Measurements from ENCODE around the gene CFAP57. TPM values are rescaled to one million over a fixed set of nuclear protein-coding genes. Genes with fewer than 3 reads are reported as not detected.

Gene CFAP57
- total and polyA plus RNA-seq, 2 donors (not counting 1 experiment from before 2014, with no cell fraction given) = 0.07 to 0.44 TPM

DNA sequence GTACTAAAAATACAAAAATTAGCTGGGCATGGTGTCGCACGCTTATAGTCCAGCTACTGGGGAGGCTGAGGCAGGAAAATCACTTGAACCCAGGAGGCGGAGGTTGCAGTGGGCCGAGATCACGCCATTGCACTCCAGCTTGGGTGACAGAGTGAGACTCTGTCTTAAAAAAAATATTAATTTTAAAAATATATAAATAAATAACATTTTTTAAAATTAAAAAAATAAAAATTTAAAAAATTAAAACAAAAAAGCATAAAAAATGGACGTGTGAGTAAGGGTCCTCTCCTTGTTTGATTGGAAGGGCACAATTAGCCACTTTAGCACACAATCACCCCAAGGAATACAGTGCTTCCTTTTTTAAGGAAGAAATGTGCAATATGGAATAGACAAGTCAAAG is 18.7 kb upstream of the CFAP57 start:
- Mint-ChIP-seq H3K9me3 (ENCODE audit: insufficient read depth) (no peaks in the 10 kb centered on the region), H3K27ac (no peak overlapping the region), H3K27me3 (peaks cover 36% of the 10 kb centered on the region), H3K4me3 (no peak overlapping the region), H3K4me1 (peaks cover 10% of the 10 kb centered on the region)
- Histone ChIP-seq H2AFZ (ENCODE audit: insufficient read depth, low read depth, low read length, poor library complexity, severe bottlenecking) (no peak overlapping the region), H3K9ac (ENCODE audit: low read length) (no peak overlapping the region), H3K36me3 (replicated peaks in 1 of 2; ENCODE audit: control extremely low read depth in 1 of 2, control insufficient read depth in 1 of 2, extremely low read depth in 1 of 2, insufficient read depth in 2 of 2, low read length in 1 of 2) (no peaks in the 10 kb centered on the region), H3K79me2 (ENCODE audit: control insufficient read depth, insufficient read depth, low read length) (no peaks in the 10 kb centered on the region), H3K9me3 (ENCODE audit: control extremely low read depth in 1 of 3, control insufficient read depth in 2 of 3, insufficient read depth in 1 of 3, low read length in 2 of 3) (no peaks in the 10 kb centered on the region), H3K4me2 (replicated peaks; ENCODE audit: low read depth, low read length, poor library complexity, severe bottlenecking) (no peak overlapping the region), H3K27me3 (replicated peaks in 1 of 4; ENCODE audit: control extremely low read depth in 1 of 4, control insufficient read depth in 3 of 4, insufficient read depth in 4 of 4, low read length in 3 of 4) (peaks cover 0 to 25% (median 10%) of the 10 kb centered on the region in 4 experiments), H3K4me3 (ENCODE audit: control extremely low read depth in 1 of 5, extremely low read depth in 1 of 5, insufficient read depth in 1 of 5, low read depth in 2 of 5, low read length in 4 of 5) (no peak overlapping the region), H3K4me1 (ENCODE audit: control insufficient read depth in 2 of 2, insufficient read depth in 2 of 2, low read length in 2 of 2) (no peaks in the 10 kb centered on the region), H4K20me1 (ENCODE audit: control insufficient read depth, insufficient read depth, low read length, poor library complexity, severe bottlenecking) (no peaks in the 10 kb centered on the region), H3K27ac (ENCODE audit: low read length in 2 of 2) (no peak overlapping the region)
- CTCF ChIA-PET = no interaction called here
- intact Hi-C loops (cut with micrococcal nuclease) = no loop called here
- ATAC-seq (ENCODE audit: low read depth) (no peak), DNase-seq (no peak)
- WGBS (ENCODE audit: insufficient coverage) = no CpG with 5 or more reads among the region's 6 CpGs
- POLR2A ChIA-PET = no interaction called here
- TF ChIP-seq, protein P1, sequence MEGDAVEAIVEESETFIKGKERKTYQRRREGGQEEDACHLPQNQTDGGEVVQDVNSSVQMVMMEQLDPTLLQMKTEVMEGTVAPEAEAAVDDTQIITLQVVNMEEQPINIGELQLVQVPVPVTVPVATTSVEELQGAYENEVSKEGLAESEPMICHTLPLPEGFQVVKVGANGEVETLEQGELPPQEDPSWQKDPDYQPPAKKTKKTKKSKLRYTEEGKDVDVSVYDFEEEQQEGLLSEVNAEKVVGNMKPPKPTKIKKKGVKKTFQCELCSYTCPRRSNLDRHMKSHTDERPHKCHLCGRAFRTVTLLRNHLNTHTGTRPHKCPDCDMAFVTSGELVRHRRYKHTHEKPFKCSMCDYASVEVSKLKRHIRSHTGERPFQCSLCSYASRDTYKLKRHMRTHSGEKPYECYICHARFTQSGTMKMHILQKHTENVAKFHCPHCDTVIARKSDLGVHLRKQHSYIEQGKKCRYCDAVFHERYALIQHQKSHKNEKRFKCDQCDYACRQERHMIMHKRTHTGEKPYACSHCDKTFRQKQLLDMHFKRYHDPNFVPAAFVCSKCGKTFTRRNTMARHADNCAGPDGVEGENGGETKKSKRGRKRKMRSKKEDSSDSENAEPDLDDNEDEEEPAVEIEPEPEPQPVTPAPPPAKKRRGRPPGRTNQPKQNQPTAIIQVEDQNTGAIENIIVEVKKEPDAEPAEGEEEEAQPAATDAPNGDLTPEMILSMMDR (IDR thresholded peaks at IDR 0.05) = no peak
- no peak for TF ChIP-seq EZH2 (IDR thresholded peaks at IDR 0.05; ENCODE audit: borderline replicate concordance, insufficient read depth, low read depth, low read length, poor library complexity, severe bottlenecking)

DNA sequence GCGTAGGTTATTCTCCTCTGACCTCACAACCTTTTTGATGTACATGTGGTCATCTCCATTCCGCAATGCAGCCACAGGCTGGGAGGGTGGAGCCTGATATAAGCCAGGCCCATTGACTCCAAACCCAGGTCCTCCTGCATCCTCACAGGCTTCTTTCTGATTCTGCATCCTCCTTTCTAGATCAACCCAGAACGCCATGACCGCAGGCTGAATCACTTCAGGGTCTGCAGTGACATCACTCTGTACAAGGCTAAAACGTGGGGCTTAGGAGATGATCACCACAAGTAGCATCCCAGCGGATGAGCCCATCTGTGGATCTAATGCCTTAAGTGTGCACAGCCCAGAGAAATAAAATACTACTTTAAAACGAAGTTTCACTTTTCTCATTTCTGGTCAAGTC is 16.1 kb upstream of the CFAP57 start:
- WGBS (ENCODE audit: insufficient coverage) = 88% methylated on average over 5 of the region's 7 CpGs
- Mint-ChIP-seq H3K4me3 (no peak overlapping the region), H3K27me3 (peaks cover 18% of the 10 kb centered on the region), H3K9me3 (ENCODE audit: insufficient read depth) (no peaks in the 10 kb centered on the region), H3K27ac (no peak overlapping the region), H3K4me1 (peaks cover 8% of the 10 kb centered on the region)
- intact Hi-C loops (cut with micrococcal nuclease) = no loop called here
- Histone ChIP-seq H3K9ac (ENCODE audit: low read length) (no peak overlapping the region), H3K27me3 (replicated peaks in 1 of 4; ENCODE audit: control extremely low read depth in 1 of 4, control insufficient read depth in 3 of 4, insufficient read depth in 4 of 4, low read length in 3 of 4) (peaks cover 0 to 5% (median 0%) of the 10 kb centered on the region in 4 experiments), H3K36me3 (replicated peaks in 1 of 2; ENCODE audit: control extremely low read depth in 1 of 2, control insufficient read depth in 1 of 2, extremely low read depth in 1 of 2, insufficient read depth in 2 of 2, low read length in 1 of 2) (no peaks in the 10 kb centered on the region), H3K79me2 (ENCODE audit: control insufficient read depth, insufficient read depth, low read length) (no peaks in the 10 kb centered on the region), H3K27ac (ENCODE audit: low read length in 2 of 2) (no peak overlapping the region), H3K4me2 (replicated peaks; ENCODE audit: low read depth, low read length, poor library complexity, severe bottlenecking) (no peak overlapping the region), H3K9me3 (ENCODE audit: control extremely low read depth in 1 of 3, control insufficient read depth in 2 of 3, insufficient read depth in 1 of 3, low read length in 2 of 3) (no peaks in the 10 kb centered on the region), H3K4me1 (ENCODE audit: control insufficient read depth in 2 of 2, insufficient read depth in 2 of 2, low read length in 2 of 2) (no peaks in the 10 kb centered on the region), H2AFZ (ENCODE audit: insufficient read depth, low read depth, low read length, poor library complexity, severe bottlenecking) (no peak overlapping the region), H3K4me3 (ENCODE audit: control extremely low read depth in 1 of 5, extremely low read depth in 1 of 5, insufficient read depth in 1 of 5, low read depth in 2 of 5, low read length in 4 of 5) (no peak overlapping the region), H4K20me1 (ENCODE audit: control insufficient read depth, insufficient read depth, low read length, poor library complexity, severe bottlenecking) (no peaks in the 10 kb centered on the region)
- ATAC-seq (ENCODE audit: low read depth) (no peak), DNase-seq (no peak)
- POLR2A ChIA-PET = no interaction called here
- CTCF ChIA-PET = interaction anchor here (1.0 kb wide), 1 partner anchor 243 kb away, joined by 3 read pairs; no protein-coding TSS in a partner anchor
- TF ChIP-seq, protein P1 (IDR thresholded peaks at IDR 0.05) = no peak
- no peak for TF ChIP-seq EZH2 (IDR thresholded peaks at IDR 0.05; ENCODE audit: borderline replicate concordance, insufficient read depth, low read depth, low read length, poor library complexity, severe bottlenecking)
